MM.1S (cell line): ENCODE data around the gene RBMX2.
"Not testable (repeated sequence)": the region's sequence is repeated elsewhere in the genome, so short reads cannot be mapped to it uniquely, and the experiment has no call there.

Source experiments
- DNase-seq: peaks from one replicate; pipeline ENCODE4 v3.0.0-alpha.2; 2015
- H2AFZ ChIP-seq: fragments of 300-600 bp; sonication (generic); 2 replicates; pipeline ENCODE4 v1.6.0; 2016; ENCODE audit warnings: antibody characterized with exemption, low read length
- H3F3A ChIP-seq: fragments of 300-600 bp; sonication (generic); 2 replicates; pipeline ENCODE4 v1.6.1; 2016; ENCODE audit warnings: mild to moderate bottlenecking, antibody characterized with exemption, low read length, moderate library complexity, mixed read lengths; ENCODE audit not compliant: insufficient read depth
- H3K27ac ChIP-seq: fragments of 300-600 bp; sonication (generic); 2 replicates; pipeline ENCODE4 v1.5.1; 2016; ENCODE audit warnings: mild to moderate bottlenecking, low read length
- H3K27me3 ChIP-seq: fragments of 300-600 bp; sonication (generic); replicated peaks from 2 replicates; pipeline ENCODE4 v1.6.0; 2016; ENCODE audit warnings: low read length; ENCODE audit not compliant: insufficient read depth
- H3K36me3 ChIP-seq: fragments of 300-600 bp; sonication (generic); replicated peaks from 2 replicates; pipeline ENCODE4 v1.6.1; 2016; ENCODE audit warnings: mild to moderate bottlenecking, low read length, mixed read lengths; ENCODE audit not compliant: insufficient read depth
- H3K4me1 ChIP-seq: fragments of 300-600 bp; sonication (generic); 2 replicates; pipeline ENCODE4 v1.6.1; 2016; ENCODE audit warnings: low read length, mixed read lengths
- H3K4me2 ChIP-seq: fragments of 300-600 bp; sonication (generic); 2 replicates; pipeline ENCODE4 v1.6.0; 2016; ENCODE audit warnings: low read depth, low read length
- H3K4me3 ChIP-seq: fragments of 300-600 bp; sonication (generic); 2 replicates; pipeline ENCODE4 v1.5.1; 2016; ENCODE audit warnings: low read length, mixed read lengths
- H3K79me2 ChIP-seq: fragments of 300-600 bp; sonication (generic); 2 replicates; pipeline ENCODE4 v1.6.1; 2016; ENCODE audit warnings: mixed run types, low read length, mixed read lengths
- H3K9ac ChIP-seq: fragments of 300-600 bp; sonication (generic); 2 replicates; pipeline ENCODE4 v1.6.1; 2016; ENCODE audit warnings: low read length, mixed read lengths
- H3K9me2 ChIP-seq: fragments of 300-600 bp; sonication (generic); replicated peaks from 2 replicates; pipeline ENCODE4 v1.6.1; 2016; ENCODE audit warnings: mild to moderate bottlenecking, low read length, mixed read lengths; ENCODE audit not compliant: insufficient read depth
- H3K9me3 ChIP-seq: fragments of 300-600 bp; sonication (generic); replicated peaks from 2 replicates; pipeline ENCODE4 v1.6.1; 2016; ENCODE audit warnings: mild to moderate bottlenecking, low read length, mixed read lengths; ENCODE audit not compliant: insufficient read depth
- H4K20me1 ChIP-seq: fragments of 300-600 bp; sonication (generic); 2 replicates; pipeline ENCODE4 v1.6.1; 2016; ENCODE audit warnings: mild to moderate bottlenecking, low read length, moderate library complexity, mixed read lengths; ENCODE audit not compliant: insufficient read depth
- CTCF ChIP-seq: fragments of 300-600 bp; sonication (generic); IDR thresholded peaks from 2 replicates; pipeline ENCODE4 v1.5.1; 2016; ENCODE audit warnings: antibody characterized with exemption, low read length, mixed read lengths
- EZH2 ChIP-seq: fragments of 300-600 bp; sonication (generic); optimal IDR thresholded peaks from 2 replicates; pipeline ENCODE3; 2017; ENCODE audit warnings: low read depth, mild to moderate bottlenecking, antibody characterized with exemption, low read length, mixed read lengths
- EZH2phosphoT487 ChIP-seq: fragments of 300-600 bp; sonication (generic); IDR thresholded peaks from 2 replicates; pipeline ENCODE4 v1.6.1; 2018; ENCODE audit warnings: antibody characterized with exemption, low read length

Gene RBMX2, protein sequence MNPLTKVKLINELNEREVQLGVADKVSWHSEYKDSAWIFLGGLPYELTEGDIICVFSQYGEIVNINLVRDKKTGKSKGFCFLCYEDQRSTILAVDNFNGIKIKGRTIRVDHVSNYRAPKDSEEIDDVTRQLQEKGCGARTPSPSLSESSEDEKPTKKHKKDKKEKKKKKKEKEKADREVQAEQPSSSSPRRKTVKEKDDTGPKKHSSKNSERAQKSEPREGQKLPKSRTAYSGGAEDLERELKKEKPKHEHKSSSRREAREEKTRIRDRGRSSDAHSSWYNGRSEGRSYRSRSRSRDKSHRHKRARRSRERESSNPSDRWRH

GRCh38 chrX:130401415-130402207, at the start of gene RBMX2:
Gene RBMX2 (plus strand): TSS chrX:130401987. CDS start chrX:130402033, 46 bp downstream.
- Histone ChIP-seq H3K79me2 (peaks cover 24% of the 10 kb centered on the region), H3K9me3 (no peaks in the 10 kb centered on the region), H3K4me3 (peak within 1 kb of the TSS; percentile 66), H3K9ac (peak within 1 kb of the TSS; percentile 48; the same call in 1 of the 2 replicates), H3K4me1 (no peaks in the 10 kb centered on the region), H2AFZ (peak within 1 kb of the TSS; percentile 61), H3K27ac (peak within 1 kb of the TSS; percentile 55; the same call in 1 of the 2 replicates), H4K20me1 (no peaks in the 10 kb centered on the region), H3K4me2 (peak within 1 kb of the TSS; percentile 75), H3F3A (peaks cover 4% of the 10 kb centered on the region; the same call in 1 of the 2 replicates), H3K27me3 (no peaks in the 10 kb centered on the region), H3K36me3 (no peaks in the 10 kb centered on the region), H3K9me2 (no peaks in the 10 kb centered on the region)
- no peak for TF ChIP-seq EZH2
- TF ChIP-seq EZH2phosphoT487, result no peak
- no peak for TF ChIP-seq CTCF
- DNase-seq, result peak; percentile 78

DNA sequence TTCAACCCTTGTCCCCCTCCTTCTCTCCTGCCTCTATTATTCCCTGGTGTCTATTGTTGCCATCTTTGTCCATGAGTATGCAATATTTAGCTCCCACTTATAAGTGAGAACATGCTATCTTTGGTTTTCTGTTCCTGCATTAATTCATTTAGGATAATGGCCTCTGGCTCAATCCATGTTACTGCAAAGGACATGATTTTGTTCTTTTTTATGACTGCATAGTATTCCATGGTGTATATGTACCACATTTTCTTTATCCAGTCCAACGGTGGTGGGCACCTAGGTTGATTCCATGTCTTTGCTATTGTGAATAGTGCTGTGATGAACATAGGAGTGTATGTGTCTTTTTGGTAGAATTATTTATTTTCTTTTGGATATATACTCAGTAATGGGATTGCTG, 49.7 kb upstream of the RBMX2 start:
- Histone ChIP-seq H3K4me2 (peak overlapping the region; percentile 35; the same call in 1 of the 2 replicates), H3K4me1 (peaks cover 10% of the 10 kb centered on the region; the same call in 1 of the 2 replicates)
- H3K79me2 ChIP-seq, H4K20me1 ChIP-seq, H3K27me3 ChIP-seq, DNase-seq, H3K4me3 ChIP-seq, H3K27ac ChIP-seq, H3K9me3 ChIP-seq, H3K9ac ChIP-seq, H3K36me3 ChIP-seq, H3F3A ChIP-seq, H2AFZ ChIP-seq, H3K9me2 ChIP-seq: not testable (repeated sequence)

DNA sequence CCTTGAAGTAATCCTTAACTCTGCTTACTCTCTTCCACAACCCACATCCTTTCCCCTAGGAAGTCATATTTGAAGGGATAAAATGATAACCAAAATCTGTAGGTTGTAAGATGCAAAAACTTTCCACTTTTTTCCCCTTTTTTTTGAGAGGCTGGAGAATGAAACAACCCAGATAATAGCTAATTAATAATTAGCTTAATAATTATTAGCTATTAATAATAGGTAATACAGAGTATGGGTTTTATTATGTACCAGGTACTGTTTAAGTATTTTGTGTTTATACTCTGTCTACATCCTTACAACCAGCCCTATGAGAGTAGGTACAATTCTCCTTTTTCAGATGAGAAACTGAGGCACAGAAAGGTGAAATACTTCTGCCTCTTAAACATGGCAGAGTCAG, 25.7 kb upstream of the RBMX2 start:
- Histone ChIP-seq H3K36me3 (no peaks in the 10 kb centered on the region), H4K20me1 (no peaks in the 10 kb centered on the region), H3K4me3 (no peak overlapping the region), H3K27me3 (no peaks in the 10 kb centered on the region), H3K79me2 (no peaks in the 10 kb centered on the region), H3K9me3 (no peaks in the 10 kb centered on the region), H2AFZ (no peak overlapping the region), H3K9me2 (no peaks in the 10 kb centered on the region), H3K9ac (no peak overlapping the region), H3K4me1 (no peaks in the 10 kb centered on the region), H3K27ac (no peak overlapping the region), H3F3A (no peaks in the 10 kb centered on the region), H3K4me2 (no peak overlapping the region)
- no peak for TF ChIP-seq EZH2phosphoT487
- no peak for TF ChIP-seq EZH2
- no peak for DNase-seq

DNA sequence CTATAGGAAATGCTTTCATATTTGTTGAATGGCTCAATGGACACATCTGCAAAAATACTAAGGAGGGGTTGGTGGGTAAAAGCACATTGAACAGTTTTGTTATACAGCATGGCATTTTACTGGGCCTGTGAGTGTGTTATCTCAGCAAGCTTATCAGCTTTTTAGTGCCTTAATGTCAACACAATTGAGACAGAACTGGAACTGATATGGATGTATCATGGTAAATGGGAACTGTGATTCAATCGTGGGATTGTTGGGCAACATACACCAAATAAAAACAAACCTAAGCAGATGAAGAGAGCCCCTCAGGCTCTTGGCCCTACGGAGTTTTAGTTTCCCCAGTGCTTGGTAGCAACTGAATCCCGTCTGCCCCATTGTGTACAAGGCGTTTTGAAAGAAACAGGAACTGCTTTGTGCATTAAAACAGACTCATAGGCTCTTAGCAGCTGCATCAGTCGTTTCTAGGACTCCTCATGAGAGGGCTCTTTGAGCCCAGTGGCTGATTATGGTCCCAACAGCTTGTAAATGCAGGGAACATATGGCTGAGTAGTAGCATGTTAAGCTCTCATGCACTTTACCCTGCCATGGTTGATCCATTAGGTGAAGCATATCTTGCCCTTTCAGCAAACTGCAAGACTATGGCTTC, 23.6 kb upstream of the RBMX2 start:
- DNase-seq, result no peak
- H3K9me3 ChIP-seq, result no peaks in the 10 kb centered on the region
- no peak overlapping the region for H3K4me3 ChIP-seq
- H2AFZ ChIP-seq, result no peak overlapping the region
- no peaks in the 10 kb centered on the region for H3K79me2 ChIP-seq
- H3K27ac ChIP-seq, result no peak overlapping the region
- no peak for TF ChIP-seq EZH2phosphoT487
- no peak for TF ChIP-seq CTCF
- TF ChIP-seq EZH2, result no peak
- no peak overlapping the region for H3K4me2 ChIP-seq
- no peaks in the 10 kb centered on the region for H3K36me3 ChIP-seq
- H3K27me3 ChIP-seq, result no peaks in the 10 kb centered on the region
- no peaks in the 10 kb centered on the region for H3K9me2 ChIP-seq
- no peaks in the 10 kb centered on the region for H4K20me1 ChIP-seq
- H3F3A ChIP-seq, result no peaks in the 10 kb centered on the region
- no peaks in the 10 kb centered on the region for H3K4me1 ChIP-seq
- no peak overlapping the region for H3K9ac ChIP-seq
